RWPE1 (cell line): ENCODE measurements around the gene RBP3.

Experiments used
- CTCF ChIA-PET: fragments of 350-600 bp; sonication (Branson Sonifier 250); formaldehyde crosslinking; extraction: SDS; loops from one replicate; lab custom pipeline; 2021; lab: Yijun Ruan, JAX
- POLR2A ChIA-PET: fragments of 400-600 bp; formaldehyde crosslinking; extraction: SDS; loops from one replicate; lab custom pipeline; 2020; ENCODE audit warnings: antibody characterized with exemption; ENCODE audit not compliant: low non-redundant PET; lab: Yijun Ruan, JAX
- DNase-seq: peaks from one replicate; pipeline ENCODE4 v3.0.0; 2012; ENCODE audit warnings: low spot score
- H3K27ac ChIP-seq: fragments of 450-650 bp; 2 replicates; pipeline ENCODE4 v1.5.1; 2017
- TF ChIP-seq, protein P1 (sequence below): fragments of 450-650 bp; conservative IDR thresholded peaks from 2 replicates; pipeline ENCODE4 v1.5.1; 2017; ENCODE audit warnings: low read depth, mild to moderate bottlenecking

Gene RBP3

DNA sequence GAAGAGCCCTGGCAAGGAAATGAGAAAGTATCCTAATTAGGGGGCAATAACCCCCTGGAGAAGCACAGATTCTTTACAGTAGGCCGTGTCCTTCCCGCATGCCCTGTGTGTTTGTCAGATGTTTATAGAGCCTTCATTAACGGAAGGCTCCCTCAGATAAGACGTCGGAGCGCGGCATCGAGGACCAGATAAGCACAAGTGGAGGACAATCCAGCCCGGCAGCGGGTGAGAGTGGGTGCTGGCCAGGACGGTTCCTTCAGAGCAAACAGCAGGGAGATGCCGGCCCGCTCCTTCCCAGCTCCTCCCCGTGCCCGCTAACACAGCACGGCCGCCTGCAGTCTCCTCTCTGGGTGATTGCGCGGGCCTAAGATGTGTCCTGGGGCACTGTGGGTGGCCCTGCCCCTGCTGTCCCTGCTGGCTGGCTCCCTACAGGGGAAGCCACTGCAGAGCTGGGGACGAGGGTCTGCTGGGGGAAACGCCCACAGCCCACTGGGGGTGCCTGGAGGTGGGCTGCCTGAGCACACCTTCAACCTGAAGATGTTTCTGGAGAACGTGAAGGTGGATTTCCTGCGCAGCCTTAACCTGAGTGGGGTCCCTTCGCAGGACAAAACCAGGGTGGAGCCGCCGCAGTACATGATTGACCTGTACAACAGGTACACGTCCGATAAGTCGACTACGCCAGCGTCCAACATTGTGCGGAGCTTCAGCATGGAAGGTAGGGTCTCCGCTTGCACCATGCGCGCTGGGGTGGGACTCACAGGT lies 25.7 kb upstream of the RBP3 start, which contains the start of gene GDF2:
Gene GDF2, plus strand, starts transcription at position 155 of the 762 bp plus-strand sequence. Its CDS starts 215 bp downstream, at position 370.
- TF ChIP-seq, protein P1, sequence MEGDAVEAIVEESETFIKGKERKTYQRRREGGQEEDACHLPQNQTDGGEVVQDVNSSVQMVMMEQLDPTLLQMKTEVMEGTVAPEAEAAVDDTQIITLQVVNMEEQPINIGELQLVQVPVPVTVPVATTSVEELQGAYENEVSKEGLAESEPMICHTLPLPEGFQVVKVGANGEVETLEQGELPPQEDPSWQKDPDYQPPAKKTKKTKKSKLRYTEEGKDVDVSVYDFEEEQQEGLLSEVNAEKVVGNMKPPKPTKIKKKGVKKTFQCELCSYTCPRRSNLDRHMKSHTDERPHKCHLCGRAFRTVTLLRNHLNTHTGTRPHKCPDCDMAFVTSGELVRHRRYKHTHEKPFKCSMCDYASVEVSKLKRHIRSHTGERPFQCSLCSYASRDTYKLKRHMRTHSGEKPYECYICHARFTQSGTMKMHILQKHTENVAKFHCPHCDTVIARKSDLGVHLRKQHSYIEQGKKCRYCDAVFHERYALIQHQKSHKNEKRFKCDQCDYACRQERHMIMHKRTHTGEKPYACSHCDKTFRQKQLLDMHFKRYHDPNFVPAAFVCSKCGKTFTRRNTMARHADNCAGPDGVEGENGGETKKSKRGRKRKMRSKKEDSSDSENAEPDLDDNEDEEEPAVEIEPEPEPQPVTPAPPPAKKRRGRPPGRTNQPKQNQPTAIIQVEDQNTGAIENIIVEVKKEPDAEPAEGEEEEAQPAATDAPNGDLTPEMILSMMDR: no peak
- CTCF ChIA-PET: interaction anchor here (0.9 kb wide), 1 partner anchor 10 kb away, joined by 4 read pairs; no protein-coding TSS in a partner anchor
- no peak for DNase-seq
- POLR2A ChIA-PET: no interaction called here
- no peak within 1 kb of the TSS for H3K27ac ChIP-seq

DNA sequence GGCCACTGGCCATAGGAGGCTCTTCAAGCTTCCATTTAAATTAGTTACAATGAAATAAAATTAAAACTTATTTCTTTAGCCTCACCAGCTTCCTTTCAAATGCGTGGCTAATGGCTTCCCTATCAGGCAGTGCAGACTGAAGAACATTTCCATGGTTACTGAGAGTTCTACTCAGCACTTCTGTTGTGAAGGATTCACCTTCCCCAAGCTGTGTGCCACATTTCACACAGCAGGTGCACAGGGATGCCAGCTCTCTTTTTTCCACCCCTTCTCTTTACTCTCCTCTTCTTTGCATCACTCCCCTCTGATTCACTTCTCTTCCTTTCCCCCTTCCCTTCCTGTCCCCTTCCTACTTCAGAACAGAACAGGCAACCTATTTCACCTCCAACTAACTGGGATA lies 25.1 kb upstream of the RBP3 start:
- TF ChIP-seq, protein P1: no peak
- ChIA-PET CTCF (interaction anchor here (0.9 kb wide), 1 partner anchor 11 kb away, joined by 4 read pairs; no protein-coding TSS in a partner anchor), POLR2A (no interaction called here)
- no peak for DNase-seq
- H3K27ac ChIP-seq: no peak overlapping the region

DNA sequence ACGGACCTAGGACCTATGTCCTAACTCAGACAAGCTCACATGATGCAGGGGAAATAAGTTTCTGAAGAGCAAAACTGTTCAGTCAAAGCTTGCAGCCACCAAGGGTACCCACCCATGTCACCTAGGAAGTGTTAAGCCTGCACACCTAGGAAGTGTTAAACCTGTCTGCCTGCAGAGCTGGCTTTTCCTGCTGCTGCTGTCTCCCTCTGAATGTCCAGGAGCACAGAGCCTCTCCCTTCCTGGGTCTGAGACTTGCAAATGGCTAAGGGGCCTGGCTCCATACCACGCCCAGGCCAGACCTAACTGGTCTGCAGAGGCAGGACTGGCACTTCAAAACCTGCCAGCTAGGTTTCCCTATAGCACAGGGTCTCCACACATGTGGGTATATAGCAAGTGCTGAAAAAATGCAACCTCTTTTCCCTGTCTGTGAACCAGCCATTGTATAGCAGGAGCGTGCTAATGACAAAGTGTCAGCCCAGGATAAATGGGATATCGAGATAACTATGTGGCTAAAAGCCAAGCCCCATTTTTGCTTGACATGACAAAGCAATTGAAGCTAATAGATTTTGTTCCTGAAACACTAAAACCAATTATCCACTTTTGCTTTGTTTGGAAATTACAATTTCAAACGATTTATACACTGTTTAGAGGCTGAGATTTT lies 24.4 kb upstream of the RBP3 start:
- CTCF ChIA-PET: no interaction called here
- no peak overlapping the region for H3K27ac ChIP-seq
- POLR2A ChIA-PET: no interaction called here
- TF ChIP-seq, protein P1: no peak
- DNase-seq: no peak

DNA sequence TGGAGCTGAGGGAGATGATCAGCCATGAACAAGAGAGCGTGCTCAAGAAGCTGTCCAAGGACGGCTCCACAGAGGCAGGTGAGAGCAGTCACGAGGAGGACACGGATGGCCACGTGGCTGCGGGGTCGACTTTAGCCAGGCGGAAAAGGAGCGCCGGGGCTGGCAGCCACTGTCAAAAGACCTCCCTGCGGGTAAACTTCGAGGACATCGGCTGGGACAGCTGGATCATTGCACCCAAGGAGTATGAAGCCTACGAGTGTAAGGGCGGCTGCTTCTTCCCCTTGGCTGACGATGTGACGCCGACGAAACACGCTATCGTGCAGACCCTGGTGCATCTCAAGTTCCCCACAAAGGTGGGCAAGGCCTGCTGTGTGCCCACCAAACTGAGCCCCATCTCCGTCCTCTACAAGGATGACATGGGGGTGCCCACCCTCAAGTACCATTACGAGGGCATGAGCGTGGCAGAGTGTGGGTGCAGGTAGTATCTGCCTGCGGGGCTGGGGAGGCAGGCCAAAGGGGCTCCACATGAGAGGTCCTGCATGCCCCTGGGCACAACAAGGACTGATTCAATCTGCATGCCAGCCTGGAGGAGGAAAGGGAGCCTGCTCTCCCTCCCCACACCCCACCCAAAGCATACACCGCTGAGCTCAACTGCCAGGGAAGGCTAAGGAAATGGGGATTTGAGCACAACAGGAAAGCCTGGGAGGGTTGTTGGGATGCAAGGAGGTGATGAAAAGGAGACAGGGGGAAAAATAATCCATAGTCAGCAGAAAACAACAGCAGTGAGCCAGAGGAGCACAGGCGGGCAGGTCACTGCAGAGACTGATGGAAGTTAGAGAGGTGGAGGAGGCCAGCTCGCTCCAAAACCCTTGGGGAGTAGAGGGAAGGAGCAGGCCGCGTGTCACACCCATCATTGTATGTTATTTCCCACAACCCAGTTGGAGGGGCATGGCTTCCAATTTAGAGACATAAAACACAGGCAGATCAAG lies 22.6 kb upstream of the RBP3 start:
- no peak overlapping the region for H3K27ac ChIP-seq
- TF ChIP-seq, protein P1: no peak
- no peak for DNase-seq
- POLR2A ChIA-PET: no interaction called here
- CTCF ChIA-PET: no interaction called here

DNA sequence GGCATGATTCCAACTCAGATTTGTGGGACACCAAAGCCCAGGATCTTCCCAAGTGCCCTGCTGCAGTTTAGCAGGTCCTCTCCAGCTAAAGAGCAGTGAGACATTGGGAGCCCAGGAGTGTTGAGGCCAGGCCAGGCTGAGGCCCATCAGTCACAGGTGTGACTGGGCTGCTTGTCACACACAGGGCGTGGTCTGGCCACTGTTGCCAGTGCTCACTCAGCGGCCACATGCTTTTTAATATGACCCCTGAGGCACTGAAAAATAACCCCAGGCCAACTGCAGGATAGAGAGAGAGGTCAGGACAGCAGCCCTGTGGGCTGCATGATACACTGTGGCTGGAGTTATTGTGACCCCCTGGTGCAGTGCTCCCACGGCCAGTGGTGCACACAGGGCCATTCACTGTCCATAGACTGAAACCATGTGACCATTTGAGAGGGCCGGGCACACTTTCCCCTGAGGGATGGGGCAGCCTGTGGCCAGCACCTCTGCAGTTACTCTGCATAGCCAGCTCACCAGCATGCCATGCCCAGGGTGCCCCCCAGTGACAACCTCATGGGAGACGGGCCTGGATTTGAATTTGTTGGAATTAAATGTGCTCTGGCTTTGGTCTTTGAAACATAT lies 21.7 kb upstream of the RBP3 start:
- CTCF ChIA-PET: interaction anchor here (0.6 kb wide), 1 partner anchor 89 kb away, joined by 3 read pairs; no protein-coding TSS in a partner anchor
- no peak for DNase-seq
- TF ChIP-seq, protein P1: no peak
- no peak overlapping the region for H3K27ac ChIP-seq
- POLR2A ChIA-PET: no interaction called here
